ENCODE results near the gene LUC7L.
"Not testable (repeated sequence)": the region's sequence is repeated elsewhere in the genome, so short reads cannot be mapped to it uniquely, and the experiment has no call there.

LUC7L gene

GRCh38 chr16:164134-164823 is 65.0 kb downstream of the LUC7L start:
- not testable (repeated sequence) for DNase-seq

GRCh38 chr16:163696-164095 is 65.6 kb downstream of the LUC7L start:
- DNase-seq, result not testable (repeated sequence)

- DNase-seq, result not testable (repeated sequence)
These were observed 66.1 kb downstream of the LUC7L start for GRCh38 chr16:163139-163538.

GRCh38 chr16:162271-162991 is 66.8 kb downstream of the LUC7L start:
- DNase-seq, result no peak

- no peak for DNase-seq
These were observed 68.5 kb downstream of the LUC7L start for GRCh38 chr16:160691-161190.

GRCh38 chr16:160242-160641 is 69.0 kb downstream of the LUC7L start:
- not testable (repeated sequence) for DNase-seq

GRCh38 chr16:159136-159849 is 70.0 kb downstream of the LUC7L start:
- DNase-seq, result no peak

GRCh38 chr16:155031-155398 is 74.2 kb downstream of the LUC7L start:
- no peak for DNase-seq

- DNase-seq, result no peak
These were observed 74.8 kb downstream of the LUC7L start for GRCh38 chr16:154217-155030.

- not testable (repeated sequence) for DNase-seq
These were observed 75.6 kb downstream of the LUC7L start for GRCh38 chr16:153550-154216.

- DNase-seq, result not testable (repeated sequence)
These were observed 76.1 kb downstream of the LUC7L start for GRCh38 chr16:153129-153521.

GRCh38 chr16:152141-153128 is 76.8 kb downstream of the LUC7L start, which contains the start of gene HBZ:
Gene HBZ, plus strand, starts transcription at chr16:152644. Its CDS starts 266 bp downstream, at chr16:152910.
- no peak for DNase-seq

- DNase-seq, result no peak
These were observed 80.1 kb downstream of the LUC7L start for GRCh38 chr16:149024-149660.

- DNase-seq, result no peak
These were observed 82.6 kb downstream of the LUC7L start for GRCh38 chr16:146646-147045.

GRCh38 chr16:144797-145252 is 84.4 kb downstream of the LUC7L start:
- no peak for DNase-seq

- no peak for DNase-seq
These were observed 85.8 kb downstream of the LUC7L start for GRCh38 chr16:143456-143855.

- DNase-seq, result no peak
These were observed 86.2 kb downstream of the LUC7L start for GRCh38 chr16:143047-143446.

GRCh38 chr16:142405-142967 is 86.8 kb downstream of the LUC7L start:
- DNase-seq, result no peak

- DNase-seq, result no peak
These were observed 88.9 kb downstream of the LUC7L start for GRCh38 chr16:140175-140857.

All from COR-L47 (cell line).